ENCODE results near the gene MTX2.
"Not testable (repeated sequence)": the region's sequence is repeated elsewhere in the genome, so short reads cannot be mapped to it uniquely, and the experiment has no call there.

MTX2 gene

GRCh38 chr2:176291335-176291734, 22.1 kb downstream of the MTX2 start:
- no peak for DNase-seq

- DNase-seq: no peak
These were observed 22.6 kb downstream of the MTX2 start for GRCh38 chr2:176291809-176292283.

- DNase-seq: no peak
These were observed 23.4 kb downstream of the MTX2 start for GRCh38 chr2:176292608-176293007.

DNA sequence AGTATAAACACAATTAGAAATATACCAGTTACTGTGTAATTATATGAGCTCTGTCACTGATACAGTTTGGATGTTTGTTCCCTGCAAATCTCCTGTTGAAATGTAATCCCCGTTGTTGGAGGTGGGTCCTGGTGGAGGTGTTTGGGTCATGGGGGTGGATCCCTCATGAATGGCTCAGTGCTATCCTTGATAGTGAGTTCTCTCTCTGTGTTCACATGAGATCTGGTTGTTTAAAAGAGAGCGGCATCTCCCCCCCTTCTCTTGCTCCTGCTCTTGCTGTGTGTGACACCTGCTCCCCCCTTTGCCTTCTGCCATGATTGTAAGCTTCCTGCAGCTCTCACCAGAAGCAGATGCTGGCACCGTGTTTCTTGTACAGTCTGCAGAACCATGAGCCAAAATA, 24.1 kb downstream of the MTX2 start:
- peak in 1 of 2 experiments; percentile 12 for DNase-seq

- DNase-seq: no peak
These were observed 27.8 kb downstream of the MTX2 start for GRCh38 chr2:176297067-176297466.

- DNase-seq: no peak
These were observed 28.5 kb downstream of the MTX2 start for GRCh38 chr2:176297737-176298136.

DNA sequence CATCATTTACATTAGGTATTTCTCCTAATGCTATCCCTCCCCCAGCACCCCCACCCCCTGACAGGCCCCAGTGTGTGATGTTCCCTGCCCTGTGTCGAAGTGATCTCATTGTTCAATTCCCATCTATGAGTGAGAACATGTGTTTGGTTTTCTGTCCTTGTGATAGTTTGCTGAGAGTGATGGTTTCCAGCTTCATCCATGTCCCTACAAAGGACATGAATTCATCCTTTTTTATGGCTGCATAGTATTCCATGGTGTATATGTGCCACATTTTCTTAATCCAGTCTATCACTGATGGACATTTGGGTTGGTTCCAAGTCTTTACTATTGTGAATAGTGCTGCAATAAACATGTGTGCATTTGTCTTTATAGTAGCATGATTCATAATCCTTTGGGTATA, 36.8 kb downstream of the MTX2 start:
- not testable (repeated sequence) for DNase-seq

DNA sequence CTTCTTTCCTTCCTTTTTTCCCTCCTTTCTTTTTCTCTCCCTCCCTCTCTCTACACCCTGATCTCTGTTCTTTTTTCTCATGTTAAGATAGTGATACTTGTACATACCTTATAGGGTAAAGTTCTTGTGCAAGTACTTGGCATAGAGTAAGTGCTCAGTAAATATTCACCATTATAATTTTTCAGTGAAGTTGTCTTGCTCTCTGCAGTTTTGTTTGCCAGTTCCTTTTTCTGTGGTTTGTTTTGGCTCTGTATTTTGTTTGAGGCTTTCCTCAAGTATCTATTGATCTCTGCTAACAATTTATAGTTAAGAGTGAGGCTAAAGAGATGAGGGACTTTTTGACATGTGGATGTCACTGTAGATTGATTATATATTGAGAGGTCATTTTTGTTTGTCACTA, 48.0 kb downstream of the MTX2 start:
- no peak for DNase-seq

GRCh38 chr2:176317623-176318065, 48.4 kb downstream of the MTX2 start:
- no peak for DNase-seq

DNA sequence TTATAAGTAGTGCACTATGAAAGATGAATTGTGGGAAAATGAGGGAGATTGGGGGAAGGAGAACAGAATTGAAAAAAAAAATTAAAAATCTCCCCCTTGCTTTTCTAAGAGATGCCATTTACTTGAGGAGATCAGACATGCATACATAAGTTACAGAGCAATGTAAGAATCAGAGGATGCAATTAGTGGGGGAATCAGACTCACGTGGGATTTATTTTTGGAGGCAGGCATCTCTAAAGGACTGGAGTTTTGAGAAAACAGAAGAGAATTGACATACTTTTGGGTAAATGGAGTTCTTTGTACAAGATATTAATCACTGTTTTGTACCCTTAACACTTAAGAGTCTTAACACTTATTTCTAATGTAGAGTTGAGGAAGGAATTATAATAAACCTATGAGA, 52.7 kb downstream of the MTX2 start:
- no peak for DNase-seq

DNA sequence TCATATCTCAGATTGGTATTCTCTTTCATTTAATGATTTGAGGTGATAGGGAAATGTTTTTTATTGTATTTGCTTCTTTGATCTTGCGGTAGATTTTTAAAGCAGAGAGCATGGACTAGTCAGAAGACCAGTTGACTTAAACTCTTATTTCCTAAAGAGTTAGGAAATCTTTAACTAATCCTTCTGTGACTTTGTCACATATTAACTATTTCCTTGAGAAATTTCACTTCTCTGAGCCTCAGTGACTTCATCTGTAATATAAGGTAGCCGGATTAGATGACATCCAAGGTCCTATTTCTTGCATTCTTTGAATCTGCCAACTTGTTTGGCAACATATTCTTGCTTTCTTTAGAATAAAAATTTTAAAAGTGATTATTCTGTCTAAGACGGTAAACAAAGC, 55.6 kb downstream of the MTX2 start:
- DNase-seq: no peak

GRCh38 chr2:176325732-176326131, 56.5 kb downstream of the MTX2 start:
- no peak for DNase-seq

- DNase-seq: no peak
These were observed 58.9 kb downstream of the MTX2 start for GRCh38 chr2:176328149-176328548.

DNA sequence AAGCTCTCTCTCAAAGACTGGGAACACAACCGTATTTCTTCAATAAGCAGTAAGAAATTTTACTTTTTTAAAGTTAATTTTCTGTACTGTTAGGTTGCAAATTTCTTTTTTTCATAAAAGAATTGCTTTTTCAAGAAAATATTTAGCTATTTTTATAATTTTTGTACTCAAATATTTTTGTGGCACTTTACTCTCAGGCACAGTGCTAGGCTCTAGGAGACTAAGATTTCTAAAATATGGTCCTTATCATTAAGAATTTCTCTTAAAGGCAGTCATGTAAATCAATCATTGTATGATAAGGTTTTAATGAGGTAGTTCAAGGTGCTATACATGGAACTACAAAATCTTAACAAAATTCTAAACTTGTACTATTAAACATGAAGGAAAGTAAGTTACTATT, 61.4 kb downstream of the MTX2 start:
- no peak for DNase-seq

- no peak for DNase-seq
These were observed 62.4 kb downstream of the MTX2 start for GRCh38 chr2:176331646-176332045.

- no peak for DNase-seq
These were observed 65.5 kb downstream of the MTX2 start for GRCh38 chr2:176334729-176335128.

- DNase-seq: no peak
These were observed 69.2 kb downstream of the MTX2 start for GRCh38 chr2:176338395-176338794.

DNA sequence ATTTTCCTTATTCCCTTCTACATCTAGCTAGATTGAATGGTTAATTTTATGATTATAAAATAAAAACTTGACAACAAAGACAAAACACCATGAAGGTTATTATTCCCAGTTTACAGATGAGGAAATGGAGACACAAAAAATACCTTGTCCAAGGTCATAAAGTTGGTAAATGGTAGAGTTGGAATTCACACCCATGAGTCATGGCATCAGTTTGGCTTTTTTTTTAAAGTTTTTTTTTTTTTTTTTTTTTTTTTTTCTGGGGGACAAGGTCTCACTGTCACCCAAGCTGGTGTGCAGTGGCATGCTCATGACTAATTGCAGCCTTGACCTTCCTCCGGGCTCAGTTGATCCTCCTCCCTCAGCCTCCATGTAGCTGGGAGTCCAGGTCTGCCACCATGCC, 70.0 kb downstream of the MTX2 start:
- no peak for DNase-seq

DNA sequence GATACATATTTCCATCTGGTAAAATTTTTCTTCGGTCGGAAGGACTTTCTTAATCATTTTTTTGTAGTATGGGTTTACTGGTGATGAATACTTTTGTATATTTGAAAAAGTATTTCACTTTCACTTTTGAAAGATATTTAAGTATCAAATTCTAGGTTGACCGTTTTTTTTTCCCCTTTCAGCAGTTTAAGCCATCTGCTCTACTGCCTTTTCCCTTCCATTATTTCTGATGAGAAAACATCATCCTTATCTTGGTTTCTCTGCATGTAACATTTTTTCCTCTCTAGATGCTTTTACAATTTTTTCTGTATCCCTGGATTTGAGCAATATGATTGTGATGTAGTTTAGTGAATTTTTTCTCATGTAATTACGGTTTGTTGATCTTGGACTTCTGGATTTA, 87.0 kb downstream of the MTX2 start:
- no peak for DNase-seq

GRCh38 chr2:176364273-176364977, 95.2 kb downstream of the MTX2 start:
- DNase-seq: no peak

DNA sequence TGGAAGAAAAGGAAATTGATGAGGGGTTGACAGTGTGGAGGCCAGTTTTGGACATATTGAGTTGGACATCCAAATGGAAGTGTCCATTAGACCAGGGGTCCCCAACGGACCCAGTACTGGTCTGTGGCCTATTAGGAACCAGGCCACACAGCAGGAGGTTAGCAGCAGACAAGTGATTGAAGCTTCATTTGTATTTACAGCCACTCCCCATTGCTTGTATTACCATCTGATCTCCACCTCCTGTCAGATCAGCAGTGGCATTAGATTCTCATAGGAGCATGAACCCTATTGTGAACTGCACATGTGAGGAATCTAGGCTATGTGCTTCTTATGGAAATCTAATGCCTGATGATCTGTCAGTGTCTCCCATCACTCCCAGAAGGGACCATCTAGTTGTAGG, 99.1 kb downstream of the MTX2 start:
- no peak for DNase-seq

DNA sequence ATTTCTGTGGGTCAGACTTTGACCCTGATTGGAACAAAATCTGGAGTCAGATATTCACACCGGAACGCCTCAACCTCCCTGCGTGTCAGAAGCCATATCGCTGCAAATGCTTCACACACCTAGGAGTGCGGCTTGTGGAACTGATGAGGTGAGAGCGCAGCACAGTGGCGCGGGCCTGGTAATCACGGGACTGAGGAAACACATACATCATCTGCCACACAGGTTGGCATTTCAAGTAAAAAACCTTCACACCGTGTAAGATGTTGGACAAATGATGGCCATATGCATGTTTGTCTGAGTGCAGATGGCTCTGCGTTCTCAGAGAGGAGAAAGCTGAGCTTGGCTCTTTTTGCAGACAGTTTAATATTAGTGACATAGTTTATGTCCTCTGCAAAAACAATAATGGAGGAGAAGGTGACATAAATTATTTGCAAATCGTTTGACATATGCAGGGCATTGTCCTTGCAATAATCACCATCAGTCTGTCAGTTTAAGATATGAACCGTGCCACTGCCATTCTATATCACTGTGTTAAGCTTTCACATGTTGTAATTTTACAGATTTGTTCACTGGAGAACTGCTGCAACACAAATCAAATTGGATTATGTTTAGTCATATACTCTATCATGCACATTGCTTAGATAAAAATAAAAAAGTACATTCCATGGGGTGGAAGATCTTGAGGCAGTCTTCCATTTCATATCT, 101.4 kb downstream of the MTX2 start:
- DNase-seq: peak; percentile 64 to 85

- DNase-seq: not testable (repeated sequence)
These were observed 103.9 kb downstream of the MTX2 start for GRCh38 chr2:176373155-176373554.

DNA sequence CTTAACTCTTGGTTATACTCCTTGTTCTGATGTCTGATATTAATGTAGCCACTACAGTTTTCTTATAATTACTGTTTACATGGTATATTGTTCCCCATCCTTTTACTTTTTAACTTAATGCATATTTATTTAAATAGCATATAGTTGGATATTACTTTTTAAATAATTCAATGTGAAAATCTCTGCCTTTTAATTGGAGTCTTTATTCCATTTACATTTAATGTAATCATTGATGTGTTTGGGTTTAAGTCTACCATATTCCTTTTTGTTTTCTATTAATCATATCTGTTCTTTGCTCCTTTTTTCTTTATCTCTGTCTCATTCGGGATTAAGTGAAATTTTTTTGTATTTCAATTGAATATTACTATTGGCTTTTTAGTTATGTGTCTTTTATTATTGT, 109.1 kb downstream of the MTX2 start:
- no peak for DNase-seq

- DNase-seq: no peak
These were observed 111.1 kb downstream of the MTX2 start for GRCh38 chr2:176380341-176380740.

Data from NCI-H524 (cell line).